CD4-positive, alpha-beta T cell treated with Interleukin-10 for 1 hour (primary cell): ENCODE results near the gene CFAP97D2.
A peak's percentile ranks its signal among the peaks of the same experiment; 100 is the strongest.

Experiments used
- DNase-seq: peaks from one replicate; pipeline ENCODE4 v3.0.0-alpha.2; 2020

CFAP97D2 gene

GRCh38 chr13:114200399-114200911 is 21.4 kb downstream of the CFAP97D2 start:
- no peak for DNase-seq

GRCh38 chr13:114202581-114202980 is 23.5 kb downstream of the CFAP97D2 start:
- no peak for DNase-seq

GRCh38 chr13:114203536-114203935 is 24.5 kb downstream of the CFAP97D2 start:
- peak; percentile 42 for DNase-seq

- DNase-seq: peak; percentile 29
These were observed 25.8 kb downstream of the CFAP97D2 start for GRCh38 chr13:114204894-114205293.

GRCh38 chr13:114208134-114208533 is 29.1 kb downstream of the CFAP97D2 start:
- DNase-seq: no peak

GRCh38 chr13:114211446-114212157 is 32.5 kb downstream of the CFAP97D2 start:
- no peak for DNase-seq

GRCh38 chr13:114212158-114212495 is 33.1 kb downstream of the CFAP97D2 start:
- no peak for DNase-seq

- DNase-seq: no peak
These were observed 34.9 kb downstream of the CFAP97D2 start for GRCh38 chr13:114213980-114214379.

- DNase-seq: no peak
These were observed 40.3 kb downstream of the CFAP97D2 start for GRCh38 chr13:114219392-114219791.

GRCh38 chr13:114222461-114222968 is 43.5 kb downstream of the CFAP97D2 start:
- DNase-seq: no peak

GRCh38 chr13:114224201-114224600 is 45.1 kb downstream of the CFAP97D2 start:
- DNase-seq: no peak

GRCh38 chr13:114225610-114226009 is 46.6 kb downstream of the CFAP97D2 start:
- DNase-seq: no peak

GRCh38 chr13:114226088-114226487 is 47.0 kb downstream of the CFAP97D2 start:
- DNase-seq: peak; percentile 15

GRCh38 chr13:114226699-114227323 is 47.8 kb downstream of the CFAP97D2 start:
- peak; percentile 88 for DNase-seq

GRCh38 chr13:114227528-114227927 is 48.5 kb downstream of the CFAP97D2 start:
- DNase-seq: no peak

GRCh38 chr13:114228176-114228575 is 49.1 kb downstream of the CFAP97D2 start:
- DNase-seq: no peak

- no peak for DNase-seq
These were observed 50.4 kb downstream of the CFAP97D2 start for GRCh38 chr13:114229506-114229905.

- no peak for DNase-seq
These were observed 51.1 kb downstream of the CFAP97D2 start for GRCh38 chr13:114230117-114230516.

GRCh38 chr13:114230575-114230974 is 51.5 kb downstream of the CFAP97D2 start:
- no peak for DNase-seq

GRCh38 chr13:114231886-114232285 is 52.8 kb downstream of the CFAP97D2 start:
- no peak for DNase-seq

- no peak for DNase-seq
These were observed 55.2 kb downstream of the CFAP97D2 start for GRCh38 chr13:114234266-114234644.

GRCh38 chr13:114234645-114235421 is 55.8 kb downstream of the CFAP97D2 start, which contains the start of gene CDC16:
Gene CDC16, plus strand, starts transcription at chr13:114234897. Its CDS starts 188 bp downstream, at chr13:114235085.
- peak; percentile 82 for DNase-seq

GRCh38 chr13:114235697-114236096 is 56.6 kb downstream of the CFAP97D2 start:
- no peak for DNase-seq
